ENCODE data around the gene URGCP.
A peak's percentile ranks its signal among the peaks of the same experiment; 100 is the strongest.

Gene URGCP

DNA sequence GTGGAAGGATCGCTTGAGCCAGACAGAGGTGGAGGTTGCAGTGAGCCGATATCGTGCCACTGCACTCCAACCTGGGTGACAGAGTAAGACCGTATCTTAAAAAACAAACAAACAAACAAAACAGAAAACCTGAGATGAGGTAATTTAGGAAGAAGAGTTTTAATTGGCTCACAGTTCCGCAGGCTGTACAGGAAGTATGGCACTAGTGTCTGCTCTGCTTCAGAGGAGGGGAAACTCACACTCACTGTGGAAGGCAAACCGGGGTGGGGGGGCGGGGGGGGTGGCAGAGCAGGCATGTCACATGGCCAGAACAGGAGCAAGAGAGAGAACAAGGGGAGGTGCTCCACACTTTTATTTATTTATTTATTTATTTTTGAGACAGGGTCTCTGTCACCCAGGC, 24.9 kb upstream of the URGCP start:
- DNase-seq (ENCODE audit: low read depth in 2 of 2), result no peak
- no peak overlapping the region for H3K4me3 ChIP-seq (replicated peaks in 1 of 2; ENCODE audit: low read depth in 2 of 2, low read length in 2 of 2)
- TF ChIP-seq, protein P1, sequence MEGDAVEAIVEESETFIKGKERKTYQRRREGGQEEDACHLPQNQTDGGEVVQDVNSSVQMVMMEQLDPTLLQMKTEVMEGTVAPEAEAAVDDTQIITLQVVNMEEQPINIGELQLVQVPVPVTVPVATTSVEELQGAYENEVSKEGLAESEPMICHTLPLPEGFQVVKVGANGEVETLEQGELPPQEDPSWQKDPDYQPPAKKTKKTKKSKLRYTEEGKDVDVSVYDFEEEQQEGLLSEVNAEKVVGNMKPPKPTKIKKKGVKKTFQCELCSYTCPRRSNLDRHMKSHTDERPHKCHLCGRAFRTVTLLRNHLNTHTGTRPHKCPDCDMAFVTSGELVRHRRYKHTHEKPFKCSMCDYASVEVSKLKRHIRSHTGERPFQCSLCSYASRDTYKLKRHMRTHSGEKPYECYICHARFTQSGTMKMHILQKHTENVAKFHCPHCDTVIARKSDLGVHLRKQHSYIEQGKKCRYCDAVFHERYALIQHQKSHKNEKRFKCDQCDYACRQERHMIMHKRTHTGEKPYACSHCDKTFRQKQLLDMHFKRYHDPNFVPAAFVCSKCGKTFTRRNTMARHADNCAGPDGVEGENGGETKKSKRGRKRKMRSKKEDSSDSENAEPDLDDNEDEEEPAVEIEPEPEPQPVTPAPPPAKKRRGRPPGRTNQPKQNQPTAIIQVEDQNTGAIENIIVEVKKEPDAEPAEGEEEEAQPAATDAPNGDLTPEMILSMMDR (IDR thresholded peaks at IDR 0.05; ENCODE audit: low read depth, low read length), result no peak

DNA sequence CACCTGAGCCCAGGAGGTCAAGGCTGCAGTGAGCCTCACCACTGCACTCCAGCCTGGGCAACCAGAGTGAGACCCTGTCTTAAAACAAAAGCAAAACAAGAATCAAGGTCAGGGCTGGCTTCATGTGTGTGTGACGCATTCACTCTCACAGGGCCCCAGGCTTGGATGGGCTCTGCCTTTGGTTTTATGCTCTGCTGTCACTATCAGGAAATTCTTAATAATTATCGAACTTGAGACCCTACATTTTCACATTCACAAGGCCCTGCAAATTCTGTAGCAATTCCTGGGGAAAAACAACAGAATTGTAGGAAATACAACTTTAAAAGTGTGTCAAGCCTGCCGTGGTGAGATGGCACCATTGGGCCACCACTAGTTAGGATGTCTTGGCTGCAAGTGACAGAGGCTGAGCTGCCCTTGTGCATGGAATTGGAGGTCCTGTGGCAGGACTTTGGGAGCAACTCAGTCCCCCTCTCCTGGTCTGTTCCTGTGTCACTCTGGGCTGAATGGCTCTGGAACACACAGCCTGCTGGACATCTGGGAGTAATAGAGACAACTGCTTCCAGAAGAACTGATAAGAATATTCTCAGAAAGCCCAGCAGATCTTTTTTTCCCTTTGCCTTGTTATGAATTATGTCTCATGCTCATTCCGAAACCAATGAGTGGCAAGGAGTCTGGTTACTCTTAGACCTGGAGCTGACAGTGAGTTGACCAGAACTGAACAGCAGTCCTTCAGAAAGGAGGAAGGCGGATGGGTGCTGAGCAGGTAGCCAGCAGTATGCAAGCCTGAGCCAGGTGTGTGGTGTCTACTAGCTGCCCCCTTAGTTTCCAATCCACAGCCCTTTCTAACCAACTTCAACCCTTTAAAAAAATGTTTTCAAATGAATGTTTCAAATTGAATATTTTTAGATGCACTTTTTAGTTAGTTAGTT, 23.4 kb upstream of the URGCP start:
- no peak overlapping the region for H3K4me3 ChIP-seq (replicated peaks in 1 of 2; ENCODE audit: low read depth in 2 of 2, low read length in 2 of 2)

DNA sequence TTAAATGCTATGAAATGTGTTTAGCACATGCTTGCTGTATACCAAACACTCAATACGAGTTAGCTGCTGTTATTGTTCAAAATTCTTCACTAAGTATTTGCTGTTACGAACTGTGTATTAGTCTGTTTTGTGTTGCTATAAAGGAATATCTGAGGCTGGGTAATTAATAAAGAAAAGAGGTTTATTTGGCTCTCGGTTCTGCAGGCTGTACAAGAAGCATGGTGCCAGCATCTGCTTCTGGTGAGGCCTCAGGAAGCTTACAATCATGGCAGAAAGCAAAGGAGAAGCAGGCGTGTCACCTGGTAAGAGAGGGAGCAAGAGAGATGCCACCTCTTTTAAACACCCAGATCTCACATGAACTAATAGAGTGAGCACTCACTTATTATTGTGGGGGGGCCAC, 21.4 kb upstream of the URGCP start:
- no peak for DNase-seq (ENCODE audit: low read depth in 2 of 2)

More for the DNA sequence above, 23.4 kb upstream of the URGCP start:
- TF ChIP-seq, protein P1 (IDR thresholded peaks at IDR 0.05; ENCODE audit: low read depth, low read length), result no peak
- DNase-seq (ENCODE audit: low read depth in 2 of 2), result no peak

DNA sequence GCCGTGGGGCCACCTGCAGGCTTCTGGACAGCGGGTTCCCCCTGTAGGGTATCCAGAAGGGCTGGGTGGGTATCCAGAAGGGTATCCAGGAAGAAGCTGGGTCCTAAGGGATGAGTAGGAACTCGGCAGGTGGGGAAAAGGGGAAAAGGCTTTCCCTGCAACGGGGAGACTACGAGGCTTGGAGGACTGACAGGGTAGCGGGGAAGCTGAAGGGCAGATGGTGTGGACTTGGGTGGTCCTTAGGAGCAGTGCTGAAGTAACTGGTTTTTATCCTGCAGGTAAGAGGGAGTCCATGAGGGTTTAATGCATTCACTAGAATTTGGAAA, 20.4 kb upstream of the URGCP start:
- no peak for DNase-seq (ENCODE audit: low read depth in 2 of 2)
- peak overlapping the region; percentile 69 to 78 for H3K4me3 ChIP-seq (replicated peaks in 1 of 2; ENCODE audit: low read depth in 2 of 2, low read length in 2 of 2)
- TF ChIP-seq, protein P1 (IDR thresholded peaks at IDR 0.05; ENCODE audit: low read depth, low read length), result peak; percentile 2

More for the DNA sequence above, 21.4 kb upstream of the URGCP start:
- TF ChIP-seq, protein P1 (IDR thresholded peaks at IDR 0.05; ENCODE audit: low read depth, low read length), result no peak
- no peak overlapping the region for H3K4me3 ChIP-seq (replicated peaks in 1 of 2; ENCODE audit: low read depth in 2 of 2, low read length in 2 of 2)

DNA sequence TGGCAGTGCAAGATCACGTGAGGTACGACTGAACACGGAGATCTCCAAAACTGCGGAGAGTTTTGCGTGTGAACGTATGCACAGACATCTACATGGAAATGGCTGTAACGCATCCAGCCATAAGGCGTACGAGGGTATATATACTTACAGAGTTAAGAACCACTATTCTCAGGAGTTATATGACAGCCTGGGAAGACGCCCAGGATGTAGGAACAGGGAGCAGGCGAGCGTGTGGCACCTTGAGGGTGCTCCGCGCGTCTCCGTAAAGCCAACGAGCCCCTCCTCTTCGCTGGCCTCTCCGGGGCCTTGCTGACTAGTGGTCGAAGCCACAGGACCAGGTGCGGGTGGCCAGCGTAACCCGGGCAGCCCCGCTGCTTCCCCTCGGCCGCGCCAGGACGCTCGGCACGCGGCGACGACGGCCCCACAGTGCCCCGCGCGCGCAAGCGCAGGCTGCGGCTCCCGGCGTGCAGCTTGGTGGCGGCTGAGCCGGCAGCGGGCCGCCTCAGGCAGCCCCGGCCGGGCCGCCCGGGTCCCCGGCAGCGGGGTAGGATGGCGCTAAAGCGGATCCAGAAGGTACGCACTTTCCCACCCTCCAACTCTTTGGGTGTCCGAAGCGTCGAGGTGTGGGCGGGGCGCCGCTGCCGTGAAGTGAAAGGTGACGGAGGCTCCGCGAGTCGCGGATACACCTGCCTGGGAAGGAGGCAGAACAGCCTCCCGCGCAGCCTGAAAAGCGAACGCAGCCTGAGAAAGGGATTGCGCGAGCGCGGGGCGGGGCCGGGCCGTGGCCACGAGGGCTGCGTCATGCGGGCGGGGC, 19.8 kb upstream of the URGCP start, which contains the start of gene UBE2D4:
Gene UBE2D4, plus strand, starts transcription at position 453 of the 814 bp plus-strand sequence. Its CDS starts 97 bp downstream, at position 550.
- peak; percentile 65 to 70 for DNase-seq (ENCODE audit: low read depth in 2 of 2)
- TF ChIP-seq, protein P1 (IDR thresholded peaks at IDR 0.05; ENCODE audit: low read depth, low read length), result no peak
- peak within 1 kb of the TSS; percentile 69 to 78 for H3K4me3 ChIP-seq (replicated peaks in 1 of 2; ENCODE audit: low read depth in 2 of 2, low read length in 2 of 2)

DNA sequence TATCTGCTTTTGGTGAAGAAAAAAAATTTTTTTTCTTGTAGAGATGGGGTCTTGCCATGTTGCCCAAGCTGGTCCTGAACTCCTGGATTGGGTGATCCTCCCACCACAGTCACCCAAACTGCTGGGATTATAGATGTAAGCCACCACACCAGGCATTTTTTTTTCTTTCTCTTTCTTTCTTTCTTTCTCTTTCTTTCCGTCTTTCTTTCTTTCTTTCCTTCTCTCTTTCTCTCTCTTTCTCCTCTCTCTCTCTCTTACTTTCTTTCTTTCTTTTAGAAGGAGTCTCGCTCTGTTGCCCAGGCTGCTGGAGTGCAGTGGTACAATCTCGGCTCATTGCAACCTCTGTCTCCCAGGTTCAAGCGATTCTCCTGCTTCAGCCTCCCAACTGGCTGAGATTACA, 16.3 kb upstream of the URGCP start:
- no peak for DNase-seq (ENCODE audit: low read depth in 2 of 2)
- TF ChIP-seq, protein P1 (IDR thresholded peaks at IDR 0.05; ENCODE audit: low read depth, low read length), result no peak
- H3K4me3 ChIP-seq (replicated peaks in 1 of 2; ENCODE audit: low read depth in 2 of 2, low read length in 2 of 2), result no peak overlapping the region
